Stomach (tissue), 4 donors: ENCODE results near the gene TEDC2.

Experiments
- CTCF ChIP-seq, 7 experiments: fragments of 450-650 bp in 4 of 7; fragments of 200-600 bp in 3 of 7; sonication (generic) in 3 of 7; IDR thresholded peaks; one replicate each; pipeline ENCODE4 v1.5.1; 2016 to 2019; ENCODE audit warnings: antibody characterized with exemption in 7 of 7, control low read depth in 2 of 7, mild to moderate bottlenecking in 1 of 7
- POLR2A ChIP-seq, 4 donors: fragments of 450-650 bp; IDR thresholded peaks; one replicate each; pipeline ENCODE4 v1.6.1; 2016; ENCODE audit warnings: antibody characterized with exemption in 4 of 4, control low read depth in 2 of 4, mild to moderate bottlenecking in 1 of 4, moderate library complexity in 1 of 4

GRCh38 chr16:2465653-2466415 is 5.9 kb downstream of the TEDC2 start:
- no peak for TF ChIP-seq CTCF (IDR thresholded peaks at IDR 0.05)
- no peak for TF ChIP-seq POLR2A (IDR thresholded peaks at IDR 0.05)
